GM18870 (cell line): ENCODE measurements around the gene TRIM66.

Source experiments
- ATAC-seq: cut with Tn5 transposase; IDR thresholded peaks from one replicate; pipeline ENCODE4 v1.9.1; 2021; ENCODE audit warnings: moderate library complexity; ENCODE audit not compliant: unreplicated experiment

Gene TRIM66

DNA sequence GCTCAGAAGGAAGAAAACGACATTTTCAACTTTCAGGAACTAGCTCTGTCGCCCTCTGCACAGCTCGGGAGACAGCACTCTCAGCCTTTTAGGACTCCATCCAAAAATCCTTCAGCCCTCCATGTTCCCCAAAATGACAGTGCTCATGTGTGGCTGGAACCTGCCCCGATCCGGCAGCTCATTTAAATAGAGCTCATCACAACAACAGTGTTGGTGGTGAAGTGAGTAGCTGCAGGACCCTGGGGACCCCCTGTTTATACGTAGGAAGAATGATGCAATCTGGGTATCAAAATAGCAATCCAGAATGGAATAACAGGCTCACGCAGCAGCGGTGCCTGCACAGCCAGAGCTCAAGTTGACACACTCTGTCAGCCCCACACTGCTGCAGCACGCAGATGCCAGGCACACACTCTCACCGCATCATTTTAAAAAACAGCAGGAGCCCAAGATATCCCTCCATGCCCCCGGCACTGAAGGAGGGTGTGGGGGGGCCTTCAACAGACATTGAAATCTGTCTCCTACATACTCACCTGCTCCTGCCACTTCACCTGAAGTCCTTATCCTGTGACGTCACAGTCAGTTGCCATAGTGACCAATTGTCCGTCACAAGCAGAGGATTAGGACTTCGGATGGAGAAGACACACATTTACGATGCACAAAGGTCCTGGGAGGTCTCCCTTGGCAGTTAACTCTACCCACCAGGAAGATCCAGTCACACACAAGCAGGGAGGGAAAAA is 24.0 kb downstream of the TRIM66 start:
- ATAC-seq: no peak

DNA sequence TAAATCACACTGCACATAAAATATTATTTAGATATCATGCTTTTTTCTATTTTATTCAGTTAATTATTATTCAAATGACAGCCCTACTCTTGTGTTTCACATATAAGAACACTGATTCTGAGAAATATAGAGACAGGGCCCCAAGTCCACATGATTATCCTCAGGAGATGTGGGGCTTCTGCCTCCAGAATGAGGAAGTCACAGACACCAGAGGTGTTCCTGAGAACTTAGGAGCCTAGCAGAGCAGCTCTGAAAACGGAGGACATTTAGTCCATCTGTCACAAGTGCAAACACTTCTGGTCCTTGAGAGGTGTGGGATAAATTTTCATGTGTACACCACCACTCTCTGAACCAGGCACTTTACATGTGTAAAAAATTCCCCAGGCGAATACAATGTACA is 26.2 kb downstream of the TRIM66 start:
- ATAC-seq: no peak

DNA sequence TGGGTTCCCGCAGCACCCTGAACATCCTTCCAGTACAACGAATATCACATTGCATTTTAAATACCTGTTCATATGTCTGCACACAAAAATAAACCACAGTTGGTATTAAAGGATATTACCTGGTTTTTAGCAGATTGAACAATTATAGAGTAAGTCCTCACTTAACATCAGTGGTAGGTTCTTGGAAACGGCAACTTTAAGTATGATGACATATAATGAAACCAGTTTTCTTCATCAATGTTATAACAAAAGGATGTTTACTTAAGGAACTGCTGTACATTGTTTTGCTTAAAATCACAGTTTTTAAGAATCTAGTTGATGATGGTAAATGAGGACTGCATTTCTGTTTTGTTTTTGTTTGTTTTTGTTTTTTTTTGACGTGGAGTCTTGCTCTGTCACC is 28.0 kb downstream of the TRIM66 start:
- ATAC-seq: no peak

- ATAC-seq: no peak
Observed at GRCh38 chr11:8652140-8652539, 30.3 kb downstream of the TRIM66 start.

GRCh38 chr11:8650401-8650990 is 32.0 kb downstream of the TRIM66 start:
- no peak for ATAC-seq

GRCh38 chr11:8649361-8649760 is 33.1 kb downstream of the TRIM66 start:
- no peak for ATAC-seq

- no peak for ATAC-seq
Observed at GRCh38 chr11:8646873-8647272, 35.6 kb downstream of the TRIM66 start.

DNA sequence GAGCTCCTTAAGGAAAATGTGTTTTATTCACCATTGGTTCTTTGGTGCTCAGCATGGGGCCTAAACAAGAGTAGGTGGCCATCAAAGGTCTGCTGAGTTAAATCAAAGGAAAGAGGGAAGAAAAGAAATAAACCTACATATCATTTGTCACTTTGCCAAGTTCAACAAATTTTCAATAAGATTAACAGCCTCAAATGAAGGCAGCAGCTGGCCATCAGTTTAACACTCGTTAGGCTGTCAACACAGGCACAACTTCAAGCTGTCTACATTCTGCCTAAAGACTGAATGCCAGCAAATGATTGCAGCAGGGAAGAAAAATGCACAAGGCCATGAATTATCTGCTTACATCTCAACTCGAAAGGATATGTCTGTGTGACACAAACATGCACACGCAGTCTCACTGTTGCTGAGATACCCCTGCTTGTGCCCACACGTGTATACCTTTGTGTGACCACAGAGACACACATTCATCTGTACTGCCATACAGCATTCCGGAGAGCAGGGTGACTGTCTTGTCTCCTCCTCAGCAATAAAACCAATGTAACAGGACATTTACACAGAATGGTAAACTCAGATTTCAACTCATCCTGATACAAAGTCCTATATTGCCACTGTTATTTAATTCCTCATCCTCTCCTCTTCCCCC is 40.1 kb downstream of the TRIM66 start:
- no peak for ATAC-seq

- no peak for ATAC-seq
Observed at GRCh38 chr11:8641332-8641731, 41.1 kb downstream of the TRIM66 start.

GRCh38 chr11:8640267-8640906 is 42.1 kb downstream of the TRIM66 start:
- ATAC-seq: no peak

GRCh38 chr11:8639655-8640054 is 42.8 kb downstream of the TRIM66 start:
- ATAC-seq: no peak

DNA sequence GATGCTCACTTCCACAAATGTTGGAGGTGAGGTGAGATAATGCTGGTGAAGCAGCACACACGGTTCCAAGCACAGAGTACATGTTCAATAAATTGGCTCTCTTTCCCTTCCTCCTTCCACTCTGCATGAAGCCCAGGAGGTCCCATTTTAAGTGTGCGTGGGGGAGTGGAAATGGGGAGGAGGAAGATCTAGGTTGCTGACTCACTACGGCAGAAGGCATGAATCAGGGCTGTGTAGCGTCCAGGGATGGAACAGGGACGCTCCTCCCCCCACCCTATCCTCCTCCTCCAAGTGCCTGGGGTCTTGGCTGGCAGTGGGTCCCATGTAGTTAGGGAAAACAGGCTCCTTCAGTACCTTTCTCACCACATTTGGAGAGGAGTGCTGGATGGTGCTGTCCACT is 44.2 kb downstream of the TRIM66 start:
- no peak for ATAC-seq

- no peak for ATAC-seq
Observed at GRCh38 chr11:8636127-8636526, 46.3 kb downstream of the TRIM66 start.

DNA sequence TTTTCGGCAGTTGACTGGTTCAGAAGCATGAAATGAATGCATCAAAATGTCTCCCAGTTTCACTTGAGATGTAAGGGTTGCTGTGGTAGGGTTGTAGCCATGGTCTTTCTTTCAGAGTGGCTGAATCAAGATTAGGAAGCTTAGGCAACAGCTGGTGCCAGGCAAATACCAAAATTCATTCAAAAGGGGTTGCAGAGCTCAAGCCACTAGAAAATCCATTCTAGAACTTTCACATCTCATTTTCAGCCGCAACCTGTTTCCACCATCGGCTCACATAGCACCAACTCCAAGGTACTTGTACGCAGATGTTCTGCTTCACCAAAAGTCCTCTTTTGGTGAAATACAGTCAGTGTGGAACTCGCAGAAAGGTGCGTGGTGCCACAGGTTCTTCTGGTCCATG is 48.0 kb downstream of the TRIM66 start:
- no peak for ATAC-seq

- ATAC-seq: no peak
Observed at GRCh38 chr11:8631395-8632118, 50.9 kb downstream of the TRIM66 start.

GRCh38 chr11:8624698-8625097 is 57.8 kb downstream of the TRIM66 start:
- no peak for ATAC-seq

DNA sequence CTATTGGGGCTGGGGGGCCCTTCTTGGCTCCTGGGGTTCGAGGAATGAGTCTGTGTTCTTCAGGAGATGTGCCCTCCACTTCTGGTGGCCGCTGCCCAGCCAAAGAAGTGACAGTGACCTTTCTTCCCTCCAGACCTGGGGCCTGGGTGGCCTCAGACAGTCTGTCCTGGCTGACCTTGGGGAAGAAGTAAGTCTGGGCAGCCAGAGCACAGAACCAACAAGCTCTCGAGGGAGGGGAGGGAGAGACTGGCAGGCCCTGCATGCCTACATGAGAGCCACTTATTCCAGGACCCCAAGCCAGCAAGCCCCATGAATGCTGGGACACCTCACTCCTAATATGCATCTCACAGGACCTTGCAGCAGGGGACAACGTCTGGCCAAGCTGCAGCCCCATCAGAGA is 61.3 kb downstream of the TRIM66 start:
- ATAC-seq: no peak

GRCh38 chr11:8617063-8617462 is 65.4 kb downstream of the TRIM66 start:
- no peak for ATAC-seq

GRCh38 chr11:8615291-8616032 is 67.0 kb downstream of the TRIM66 start:
- ATAC-seq: no peak

GRCh38 chr11:8614497-8614896 is 68.0 kb downstream of the TRIM66 start:
- no peak for ATAC-seq

DNA sequence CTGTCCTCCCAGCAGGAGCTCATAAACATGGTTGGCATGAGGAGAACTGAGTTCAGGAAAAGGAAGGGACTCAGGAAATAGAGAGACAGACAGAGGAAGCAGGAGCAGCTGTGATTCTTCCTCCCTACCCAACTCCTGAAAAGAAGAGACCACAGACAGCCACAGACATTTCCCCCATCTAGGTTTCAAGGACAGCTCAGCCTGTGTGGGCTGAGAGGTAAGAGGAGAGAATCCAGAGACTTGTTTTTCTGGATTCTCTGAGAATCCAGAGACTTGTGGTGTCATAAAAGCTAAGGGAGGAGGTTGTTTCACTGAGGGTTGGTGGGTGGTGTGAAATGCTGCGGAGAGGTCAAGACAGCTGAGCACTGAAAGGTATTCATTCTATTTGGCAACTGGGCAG is 69.4 kb downstream of the TRIM66 start:
- ATAC-seq: no peak
